ENCODE results near the gene UBE2E2. TPM values are rescaled to one million over a fixed set of nuclear protein-coding genes. Genes with fewer than 3 reads are reported as not detected.

The UBE2E2 gene
- total and polyA plus RNA-seq, 9 donors, result 25.5 to 84.9 (median 38.5) TPM

DNA sequence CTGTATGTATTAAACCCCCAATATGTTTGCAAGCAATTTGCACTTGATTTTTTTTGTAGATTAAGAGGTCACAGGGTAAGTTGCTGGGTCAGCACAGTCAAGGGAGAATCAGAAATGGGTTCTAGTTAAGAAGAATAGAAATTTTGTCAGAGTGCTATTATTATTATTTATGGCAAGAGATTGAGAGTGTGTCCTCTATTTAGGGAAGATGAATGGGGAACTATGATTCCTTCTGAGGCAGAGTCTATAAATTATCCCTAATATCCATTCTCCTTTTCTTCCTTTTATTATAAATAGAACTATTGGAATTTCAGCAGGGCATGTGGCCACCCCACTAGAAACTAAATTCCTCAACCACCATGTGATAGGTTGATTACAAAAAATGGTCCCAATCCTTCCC is 392.7 kb downstream of the UBE2E2 start:
- no peaks in the 10 kb centered on the region for H3K9me3 ChIP-seq
- H3K27me3 ChIP-seq, result no peaks in the 10 kb centered on the region
- H3K4me1 ChIP-seq (ENCODE audit: insufficient read depth), result peaks cover 1% of the 10 kb centered on the region
- TF ChIP-seq POLR2A (IDR thresholded peaks at IDR 0.05) (no peak), EP300 (IDR thresholded peaks at IDR 0.05) (no peak)
- TF ChIP-seq, protein P1, sequence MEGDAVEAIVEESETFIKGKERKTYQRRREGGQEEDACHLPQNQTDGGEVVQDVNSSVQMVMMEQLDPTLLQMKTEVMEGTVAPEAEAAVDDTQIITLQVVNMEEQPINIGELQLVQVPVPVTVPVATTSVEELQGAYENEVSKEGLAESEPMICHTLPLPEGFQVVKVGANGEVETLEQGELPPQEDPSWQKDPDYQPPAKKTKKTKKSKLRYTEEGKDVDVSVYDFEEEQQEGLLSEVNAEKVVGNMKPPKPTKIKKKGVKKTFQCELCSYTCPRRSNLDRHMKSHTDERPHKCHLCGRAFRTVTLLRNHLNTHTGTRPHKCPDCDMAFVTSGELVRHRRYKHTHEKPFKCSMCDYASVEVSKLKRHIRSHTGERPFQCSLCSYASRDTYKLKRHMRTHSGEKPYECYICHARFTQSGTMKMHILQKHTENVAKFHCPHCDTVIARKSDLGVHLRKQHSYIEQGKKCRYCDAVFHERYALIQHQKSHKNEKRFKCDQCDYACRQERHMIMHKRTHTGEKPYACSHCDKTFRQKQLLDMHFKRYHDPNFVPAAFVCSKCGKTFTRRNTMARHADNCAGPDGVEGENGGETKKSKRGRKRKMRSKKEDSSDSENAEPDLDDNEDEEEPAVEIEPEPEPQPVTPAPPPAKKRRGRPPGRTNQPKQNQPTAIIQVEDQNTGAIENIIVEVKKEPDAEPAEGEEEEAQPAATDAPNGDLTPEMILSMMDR (IDR thresholded peaks at IDR 0.05), result no peak
- no peak overlapping the region for H3K4me3 ChIP-seq
- intact Hi-C loops (cut with DNase I), result no loop called here
- no peak overlapping the region for H3K27ac ChIP-seq
- no peaks in the 10 kb centered on the region for H3K36me3 ChIP-seq
- DNase-seq, result no peak

GRCh38 chr3:23600167-23600871 is 397.2 kb downstream of the UBE2E2 start:
- intact Hi-C loops (cut with DNase I), result no loop called here
- no peaks in the 10 kb centered on the region for H3K9me3 ChIP-seq
- H3K4me3 ChIP-seq, result no peak overlapping the region
- no peak overlapping the region for H3K27ac ChIP-seq
- 79 to 82% (median 80%) methylated on average over 8 of the region's 8 CpGs for WGBS, 3 donors
- H3K27me3 ChIP-seq, result no peaks in the 10 kb centered on the region
- DNase-seq, result no peak
- TF ChIP-seq, protein P1 (IDR thresholded peaks at IDR 0.05), result no peak
- TF ChIP-seq EP300 (IDR thresholded peaks at IDR 0.05), result no peak
- TF ChIP-seq POLR2A (IDR thresholded peaks at IDR 0.05), result no peak
- H3K4me1 ChIP-seq (ENCODE audit: insufficient read depth), result no peaks in the 10 kb centered on the region
- no peaks in the 10 kb centered on the region for H3K36me3 ChIP-seq

- intact Hi-C loops (cut with DNase I), result no loop called here
- TF ChIP-seq, protein P1 (IDR thresholded peaks at IDR 0.05), result no peak
- no peak for TF ChIP-seq POLR2A (IDR thresholded peaks at IDR 0.05)
- TF ChIP-seq EP300 (IDR thresholded peaks at IDR 0.05), result no peak
- no peak overlapping the region for H3K27ac ChIP-seq
- no peak overlapping the region for H3K4me3 ChIP-seq
- H3K4me1 ChIP-seq (ENCODE audit: insufficient read depth), result no peaks in the 10 kb centered on the region
- H3K36me3 ChIP-seq, result no peaks in the 10 kb centered on the region
- H3K27me3 ChIP-seq, result no peaks in the 10 kb centered on the region
- no peaks in the 10 kb centered on the region for H3K9me3 ChIP-seq
- no peak for DNase-seq
- WGBS, 3 donors, result 28 to 37% (median 33%) methylated on average over 11 of the region's 11 CpGs
Observed at GRCh38 chr3:23601091-23601822, 398.1 kb downstream of the UBE2E2 start.

DNA sequence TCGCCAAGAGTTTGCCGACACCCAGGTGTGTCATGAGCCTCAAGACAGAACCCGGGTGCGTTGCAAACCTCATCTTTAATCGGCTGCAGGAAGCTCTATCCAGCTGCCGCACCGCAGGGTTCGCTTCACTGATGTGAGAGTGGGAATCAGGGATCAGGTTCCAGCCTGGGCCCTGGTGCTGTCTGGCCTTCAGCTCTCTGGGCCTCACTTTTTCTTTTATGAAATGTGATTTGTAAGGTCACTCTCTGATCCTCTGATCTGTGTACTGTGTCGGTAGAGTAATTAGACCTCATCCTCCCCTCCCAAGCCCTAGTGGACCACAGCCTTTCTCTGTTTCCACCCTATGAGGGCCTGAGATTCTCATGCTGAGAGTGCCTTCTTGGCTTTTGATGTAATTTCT is 399.8 kb downstream of the UBE2E2 start:
- no peak overlapping the region for H3K4me3 ChIP-seq
- no peak for TF ChIP-seq POLR2A (IDR thresholded peaks at IDR 0.05)
- TF ChIP-seq, protein P1 (IDR thresholded peaks at IDR 0.05), result no peak
- TF ChIP-seq EP300 (IDR thresholded peaks at IDR 0.05), result no peak
- no peaks in the 10 kb centered on the region for H3K27me3 ChIP-seq
- intact Hi-C loops (cut with DNase I), result no loop called here
- H3K27ac ChIP-seq, result no peak overlapping the region
- H3K9me3 ChIP-seq, result no peaks in the 10 kb centered on the region
- DNase-seq, result no peak
- WGBS, 3 donors, result 85 to 95% (median 90%) methylated on average over 9 of the region's 9 CpGs
- no peaks in the 10 kb centered on the region for H3K4me1 ChIP-seq (ENCODE audit: insufficient read depth)
- no peaks in the 10 kb centered on the region for H3K36me3 ChIP-seq

All from ovary (tissue), 9 donors.